GM13976 (cell line): ENCODE measurements around the gene KLHL29.

Experiments used
- DNase-seq: peaks from one replicate; pipeline ENCODE4 v3.0.0; 2012; ENCODE audit warnings: low spot score
- CTCF ChIP-seq: IDR thresholded peaks from 2 replicates; pipeline ENCODE4 v1.5.1; 2012; ENCODE audit warnings: borderline replicate concordance, mild to moderate bottlenecking; ENCODE audit not compliant: insufficient read depth; ENCODE audit errors: extremely low read depth, missing control alignments, control extremely low read depth
- in situ Hi-C: fragments of 300-500 bp; cut with MboI; formaldehyde crosslinking; loops from one replicate; pipeline ENCODE4 v1.12.0; 2022; ENCODE audit warnings: low sequenced_read_pairs, mixed read lengths, inconsistent platforms; ENCODE audit not compliant: unreplicated experiment

Gene KLHL29

GRCh38 chr2:23642516-23642915 lies 257.5 kb downstream of the KLHL29 start:
- in situ Hi-C loops: no loop called here
- TF ChIP-seq CTCF: no peak
- DNase-seq: no peak

GRCh38 chr2:23645230-23645808 lies 260.3 kb downstream of the KLHL29 start:
- TF ChIP-seq CTCF: no peak
- DNase-seq: no peak
- in situ Hi-C loops: no loop called here

GRCh38 chr2:23647563-23647962 lies 262.6 kb downstream of the KLHL29 start:
- no peak for TF ChIP-seq CTCF
- in situ Hi-C loops: no loop called here
- no peak for DNase-seq

GRCh38 chr2:23649303-23649702 lies 264.3 kb downstream of the KLHL29 start:
- in situ Hi-C loops: no loop called here
- no peak for TF ChIP-seq CTCF
- DNase-seq: no peak

- in situ Hi-C loops: no loop called here
- TF ChIP-seq CTCF: no peak
- no peak for DNase-seq
Measured at GRCh38 chr2:23649819-23650218, 264.8 kb downstream of the KLHL29 start.

GRCh38 chr2:23651187-23652080 lies 266.5 kb downstream of the KLHL29 start:
- in situ Hi-C loops: no loop called here
- TF ChIP-seq CTCF: no peak
- DNase-seq: no peak
